Prostate gland (tissue), 2 donors: Measurements from ENCODE around the gene FMNL2. TPM values are rescaled to one million over a fixed set of nuclear protein-coding genes. Genes with fewer than 3 reads are reported as not detected.

Experiments used
- DNase-seq: peaks from one replicate; pipeline ENCODE4 v3.0.0-alpha.2; 2019; ENCODE audit warnings: low spot score
- H3K27ac ChIP-seq, 2 donors: fragments of 200-600 bp; sonication (generic); 2 replicates each; pipeline ENCODE4 v1.5.1; 2017 to 2019
- H3K27me3 ChIP-seq: fragments of 200-600 bp; sonication (generic); replicated peaks from 2 replicates; pipeline ENCODE4 v1.5.1; 2019; ENCODE audit not compliant: insufficient read depth
- H3K36me3 ChIP-seq, 2 donors: fragments of 200-600 bp; sonication (generic); 1 replicate in 1 of 2; 2 replicates in 1 of 2; pipeline versions ENCODE4 v1.5.1 to v1.8.1; 2017 to 2019
- H3K4me1 ChIP-seq: fragments of 200-600 bp; sonication (generic); replicated peaks from 2 replicates; pipeline ENCODE4 v1.5.1; 2019
- H3K4me3 ChIP-seq, 2 donors: fragments of 200-600 bp; sonication (generic); 2 replicates each; pipeline ENCODE4 v1.5.1; 2017 to 2019
- H3K9me3 ChIP-seq: fragments of 200-600 bp; sonication (generic); 2 replicates; pipeline ENCODE4 v1.5.1; 2017
- POLR2A ChIP-seq: fragments of 450-650 bp; IDR thresholded peaks from one replicate; pipeline ENCODE4 v1.6.1; 2016; ENCODE audit warnings: antibody characterized with exemption, mild to moderate bottlenecking
- POLR2AphosphoS5 ChIP-seq: sonication (generic); formaldehyde crosslinking; IDR thresholded peaks from one replicate; pipeline ENCODE4 v1.6.1; 2017; ENCODE audit warnings: antibody characterized with exemption
- WGBS: methylation state at CpG from one replicate; pipeline ENCODE4 v1.1.5; 2018; 5-methylcytosine and 5-hydroxymethylcytosine counted together
- intact Hi-C: fragments of 100-400 bp; cut with DNase I; formaldehyde crosslinking; loops from one replicate; pipeline ENCODE4 v1.14.2; 2022
- total RNA-seq, 2 donors: library from RNA; depleted of rRNA; stranded (reverse); fragments of >200 nt; gene quantifications; one replicate each; pipeline ENCODE4 v1.1.0, GENCODE V29; 2016
- TF ChIP-seq, protein P1 (sequence below), 4 experiments: fragments of 200-600 bp in 2 of 4; fragments of 450-650 bp in 2 of 4; sonication (generic) in 2 of 4; IDR thresholded peaks; 1 replicate in 3 of 4; 2 replicates in 1 of 4; pipeline ENCODE4 v1.5.1; 2016 to 2019; ENCODE audit warnings: antibody characterized with exemption in 4 of 4, mild to moderate bottlenecking in 2 of 4, moderate library complexity in 2 of 4

Gene FMNL2
- total RNA-seq, 2 donors from 2014 or later: 9.8 to 19.4 TPM

DNA sequence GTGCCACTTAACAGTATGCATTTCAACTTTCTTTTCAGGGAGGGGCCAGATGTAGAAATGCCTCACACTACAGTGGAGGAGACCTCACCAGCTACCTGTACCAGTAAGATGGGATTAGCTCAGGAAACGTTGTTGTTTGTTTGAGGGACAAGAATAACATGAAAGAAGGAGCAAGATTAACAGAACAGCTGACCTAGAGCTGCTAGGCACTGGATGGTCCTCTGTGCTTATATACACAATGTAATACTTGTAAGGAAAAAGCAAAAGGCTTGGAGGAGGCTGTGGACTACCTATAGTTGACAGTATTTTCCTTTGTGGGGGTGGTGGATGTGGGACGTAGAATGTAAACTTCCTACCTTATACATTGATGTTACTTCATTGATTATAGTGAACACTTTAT is 154.4 kb downstream of the FMNL2 start:
- no peak overlapping the region for H3K27ac ChIP-seq
- TF ChIP-seq POLR2A (no peak), POLR2AphosphoS5 (no peak)
- TF ChIP-seq, protein P1, sequence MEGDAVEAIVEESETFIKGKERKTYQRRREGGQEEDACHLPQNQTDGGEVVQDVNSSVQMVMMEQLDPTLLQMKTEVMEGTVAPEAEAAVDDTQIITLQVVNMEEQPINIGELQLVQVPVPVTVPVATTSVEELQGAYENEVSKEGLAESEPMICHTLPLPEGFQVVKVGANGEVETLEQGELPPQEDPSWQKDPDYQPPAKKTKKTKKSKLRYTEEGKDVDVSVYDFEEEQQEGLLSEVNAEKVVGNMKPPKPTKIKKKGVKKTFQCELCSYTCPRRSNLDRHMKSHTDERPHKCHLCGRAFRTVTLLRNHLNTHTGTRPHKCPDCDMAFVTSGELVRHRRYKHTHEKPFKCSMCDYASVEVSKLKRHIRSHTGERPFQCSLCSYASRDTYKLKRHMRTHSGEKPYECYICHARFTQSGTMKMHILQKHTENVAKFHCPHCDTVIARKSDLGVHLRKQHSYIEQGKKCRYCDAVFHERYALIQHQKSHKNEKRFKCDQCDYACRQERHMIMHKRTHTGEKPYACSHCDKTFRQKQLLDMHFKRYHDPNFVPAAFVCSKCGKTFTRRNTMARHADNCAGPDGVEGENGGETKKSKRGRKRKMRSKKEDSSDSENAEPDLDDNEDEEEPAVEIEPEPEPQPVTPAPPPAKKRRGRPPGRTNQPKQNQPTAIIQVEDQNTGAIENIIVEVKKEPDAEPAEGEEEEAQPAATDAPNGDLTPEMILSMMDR (IDR thresholded peaks at IDR 0.05): no peak
- H3K9me3 ChIP-seq: no peaks in the 10 kb centered on the region
- DNase-seq: no peak
- no peaks in the 10 kb centered on the region for H3K27me3 ChIP-seq
- H3K4me3 ChIP-seq: no peak overlapping the region
- intact Hi-C loops: no loop called here
- H3K4me1 ChIP-seq: no peaks in the 10 kb centered on the region
- H3K36me3 ChIP-seq: no peaks in the 10 kb centered on the region
- 59% methylated on average over 2 of the region's 2 CpGs for WGBS

GRCh38 chr2:152490686-152491455 is 155.9 kb downstream of the FMNL2 start:
- intact Hi-C loops: loop anchor here (10.0 kb wide), 1 partner anchor 156 kb away; the partner anchor contains the start of gene FMNL2
- no peak overlapping the region for H3K27ac ChIP-seq
- WGBS: 29% methylated on average over 6 of the region's 6 CpGs
- H3K4me3 ChIP-seq: no peak overlapping the region
- DNase-seq: no peak
- TF ChIP-seq, protein P1 (IDR thresholded peaks at IDR 0.05): no peak
- TF ChIP-seq POLR2A (no peak), POLR2AphosphoS5 (no peak)
- no peaks in the 10 kb centered on the region for H3K9me3 ChIP-seq
- no peaks in the 10 kb centered on the region for H3K27me3 ChIP-seq
- no peaks in the 10 kb centered on the region for H3K36me3 ChIP-seq
- H3K4me1 ChIP-seq: no peaks in the 10 kb centered on the region

- H3K4me1 ChIP-seq: no peaks in the 10 kb centered on the region
- WGBS: 29% methylated on average over 5 of the region's 5 CpGs
- no peaks in the 10 kb centered on the region for H3K9me3 ChIP-seq
- no peak overlapping the region for H3K4me3 ChIP-seq
- no peak for DNase-seq
- intact Hi-C loops: loop anchor here (10.0 kb wide), 1 partner anchor 157 kb away; the partner anchor contains the start of gene FMNL2
- H3K36me3 ChIP-seq: no peaks in the 10 kb centered on the region
- TF ChIP-seq, protein P1 (IDR thresholded peaks at IDR 0.05): no peak
- TF ChIP-seq POLR2A: no peak
- TF ChIP-seq POLR2AphosphoS5: no peak
- no peak overlapping the region for H3K27ac ChIP-seq
- H3K27me3 ChIP-seq: no peaks in the 10 kb centered on the region
Observed at GRCh38 chr2:152492131-152492530, 157.2 kb downstream of the FMNL2 start.

DNA sequence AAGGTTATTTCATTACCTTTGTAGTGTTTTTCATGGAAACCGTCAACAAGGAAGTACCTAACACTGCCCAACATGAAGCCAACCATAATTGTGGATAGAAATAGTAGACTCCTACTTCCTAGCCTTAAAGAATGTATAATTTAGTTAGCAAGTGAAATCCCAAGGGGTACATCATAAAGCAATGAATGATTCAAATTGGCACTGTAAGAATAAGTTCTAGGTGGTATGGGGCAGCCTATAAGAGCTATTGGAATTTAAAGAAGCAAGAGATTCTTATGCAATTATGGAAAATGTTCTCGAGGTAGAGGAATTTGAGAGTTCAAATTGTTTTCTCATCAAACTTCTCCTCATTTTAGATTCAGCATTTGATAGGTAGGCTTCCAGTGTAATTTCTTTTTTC is 157.9 kb downstream of the FMNL2 start:
- no peak overlapping the region for H3K4me3 ChIP-seq
- TF ChIP-seq POLR2AphosphoS5: no peak
- no peak for TF ChIP-seq POLR2A
- TF ChIP-seq, protein P1 (IDR thresholded peaks at IDR 0.05): no peak
- H3K4me1 ChIP-seq: no peaks in the 10 kb centered on the region
- WGBS: 77% methylated on average over 2 of the region's 2 CpGs
- no peak overlapping the region for H3K27ac ChIP-seq
- no peaks in the 10 kb centered on the region for H3K27me3 ChIP-seq
- H3K36me3 ChIP-seq: no peaks in the 10 kb centered on the region
- intact Hi-C loops: loop anchor here (10.0 kb wide), 1 partner anchor 158 kb away; the partner anchor contains the start of gene FMNL2
- no peaks in the 10 kb centered on the region for H3K9me3 ChIP-seq
- no peak for DNase-seq

DNA sequence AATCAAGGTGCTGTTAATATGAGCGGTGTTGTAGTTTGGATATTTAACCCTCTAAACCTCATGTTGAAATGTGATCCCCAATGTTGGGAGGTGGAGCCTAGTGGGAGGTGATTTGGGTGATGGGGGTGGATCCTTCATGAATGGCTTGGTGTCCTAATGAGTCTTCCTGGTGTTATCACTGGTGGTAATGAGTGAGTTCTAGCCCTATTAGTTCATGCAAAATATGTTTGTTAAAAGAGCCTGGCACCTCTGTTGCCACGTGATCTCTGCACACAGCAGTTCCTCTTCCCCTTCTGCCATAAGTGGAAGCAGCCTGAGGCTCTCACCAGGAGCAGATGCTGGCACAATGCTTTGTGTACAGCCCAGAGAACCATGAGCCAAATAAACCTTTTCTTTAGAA is 158.4 kb downstream of the FMNL2 start:
- H3K36me3 ChIP-seq: no peaks in the 10 kb centered on the region
- 85% methylated on average over 2 of the region's 2 CpGs for WGBS
- TF ChIP-seq, protein P1 (IDR thresholded peaks at IDR 0.05): no peak
- TF ChIP-seq POLR2A (no peak), POLR2AphosphoS5 (no peak)
- H3K4me3 ChIP-seq: no peak overlapping the region
- DNase-seq: no peak
- no peaks in the 10 kb centered on the region for H3K27me3 ChIP-seq
- H3K27ac ChIP-seq: no peak overlapping the region
- no peaks in the 10 kb centered on the region for H3K4me1 ChIP-seq
- intact Hi-C loops: loop anchor here (10.0 kb wide), 1 partner anchor 159 kb away; the partner anchor contains the start of gene FMNL2
- H3K9me3 ChIP-seq: no peaks in the 10 kb centered on the region
